ENCODE data around the gene XIRP2. TPM values are rescaled to one million over a fixed set of nuclear protein-coding genes. Genes with fewer than 3 reads are reported as not detected.

The XIRP2 gene, protein sequence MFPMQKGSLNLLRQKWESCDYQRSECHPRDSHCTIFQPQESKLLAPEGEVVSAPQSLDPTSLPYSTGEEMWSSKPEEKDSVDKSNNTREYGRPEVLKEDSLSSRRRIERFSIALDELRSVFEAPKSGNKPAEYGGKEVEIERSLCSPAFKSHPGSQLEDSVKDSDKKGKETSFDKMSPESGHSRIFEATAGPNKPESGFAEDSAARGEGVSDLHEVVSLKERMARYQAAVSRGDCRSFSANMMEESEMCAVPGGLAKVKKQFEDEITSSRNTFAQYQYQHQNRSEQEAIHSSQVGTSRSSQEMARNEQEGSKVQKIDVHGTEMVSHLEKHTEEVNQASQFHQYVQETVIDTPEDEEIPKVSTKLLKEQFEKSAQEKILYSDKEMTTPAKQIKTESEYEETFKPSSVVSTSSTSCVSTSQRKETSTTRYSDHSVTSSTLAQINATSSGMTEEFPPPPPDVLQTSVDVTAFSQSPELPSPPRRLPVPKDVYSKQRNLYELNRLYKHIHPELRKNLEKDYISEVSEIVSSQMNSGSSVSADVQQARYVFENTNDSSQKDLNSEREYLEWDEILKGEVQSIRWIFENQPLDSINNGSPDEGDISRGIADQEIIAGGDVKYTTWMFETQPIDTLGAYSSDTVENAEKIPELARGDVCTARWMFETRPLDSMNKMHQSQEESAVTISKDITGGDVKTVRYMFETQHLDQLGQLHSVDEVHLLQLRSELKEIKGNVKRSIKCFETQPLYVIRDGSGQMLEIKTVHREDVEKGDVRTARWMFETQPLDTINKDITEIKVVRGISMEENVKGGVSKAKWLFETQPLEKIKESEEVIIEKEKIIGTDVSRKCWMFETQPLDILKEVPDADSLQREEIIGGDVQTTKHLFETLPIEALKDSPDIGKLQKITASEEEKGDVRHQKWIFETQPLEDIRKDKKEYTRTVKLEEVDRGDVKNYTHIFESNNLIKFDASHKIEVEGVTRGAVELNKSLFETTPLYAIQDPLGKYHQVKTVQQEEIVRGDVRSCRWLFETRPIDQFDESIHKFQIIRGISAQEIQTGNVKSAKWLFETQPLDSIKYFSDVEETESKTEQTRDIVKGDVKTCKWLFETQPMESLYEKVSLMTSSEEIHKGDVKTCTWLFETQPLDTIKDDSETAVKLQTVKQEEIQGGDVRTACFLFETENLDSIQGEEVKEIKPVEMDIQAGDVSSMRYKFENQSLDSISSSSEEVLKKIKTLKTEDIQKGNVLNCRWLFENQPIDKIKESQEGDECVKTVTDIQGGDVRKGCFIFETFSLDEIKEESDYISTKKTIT (N-terminal part only)
- under 0.01 TPM in 2 replicates for total RNA-seq

DNA sequence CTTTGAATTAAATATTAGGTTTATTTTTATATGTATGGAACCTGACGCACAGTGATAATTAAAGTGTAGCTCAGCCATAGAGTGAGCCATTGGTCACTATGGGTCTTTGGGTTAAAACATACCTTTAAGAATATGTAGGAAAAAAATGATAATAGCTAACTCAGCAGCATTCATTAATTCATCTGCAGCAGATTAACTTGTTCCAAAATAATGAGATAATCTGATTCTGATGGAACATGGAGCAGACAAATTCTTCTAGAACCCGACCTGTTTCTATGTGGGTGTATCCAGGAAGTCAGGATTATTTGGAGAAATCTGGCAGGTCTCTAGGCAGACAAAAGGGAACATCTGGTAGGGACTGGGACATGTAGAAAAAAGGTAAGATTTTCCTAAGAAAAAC is at the start of gene XIRP2:
Gene XIRP2, plus strand, starts transcription at position 301 of the 400 bp plus-strand sequence. CDS start 15,003 bp downstream, outside the sequence.

DNA sequence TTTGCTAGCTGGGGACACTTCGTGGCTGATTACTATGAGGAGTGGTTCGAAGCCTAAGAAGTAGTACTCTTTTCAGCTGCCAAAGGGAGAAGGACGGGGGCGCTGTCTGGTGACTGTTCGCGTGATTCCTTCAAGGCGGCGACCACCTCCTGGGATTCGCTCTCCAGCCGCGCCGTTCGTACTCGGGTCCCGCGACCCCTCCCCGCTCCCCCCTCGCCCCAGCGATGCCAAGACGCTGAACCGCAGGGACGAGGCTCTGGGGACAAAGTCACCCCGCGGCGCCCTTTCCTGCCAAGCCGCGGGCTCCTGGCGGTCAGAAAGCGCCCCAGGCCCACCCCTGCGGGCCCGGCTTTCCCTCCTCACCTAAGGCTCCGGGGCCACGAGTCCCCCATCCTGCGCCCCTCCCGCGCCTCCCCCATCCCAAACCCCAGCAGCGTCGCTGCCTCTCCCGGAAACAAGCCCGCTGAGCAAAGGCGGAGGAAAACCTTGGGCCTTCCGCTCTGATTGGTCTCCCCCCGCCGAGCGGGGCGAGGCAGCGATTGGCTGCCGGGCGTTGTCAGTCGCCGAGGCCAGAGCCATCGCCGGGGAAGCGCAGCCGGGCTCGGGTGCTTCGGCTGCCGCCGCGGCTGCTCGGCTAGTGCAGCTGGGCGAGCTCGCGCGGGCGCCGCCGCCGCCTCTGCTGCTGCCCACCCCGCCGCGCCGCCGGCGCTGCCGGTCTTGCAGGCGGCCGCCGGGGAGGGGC is 404.3 kb downstream of the XIRP2 start, which contains the start of gene B3GALT1:
Gene B3GALT1, plus strand, starts transcription at position 572 of the 742 bp plus-strand sequence.

Data from smooth muscle cell of the umbilical artery (primary cell).